Measurements from ENCODE around the gene NDUFA3.

GRCh38 chr19:54074851-54075250 lies 27.8 kb upstream of the NDUFA3 start:
- TF ChIP-seq CTCF (IDR thresholded peaks at IDR 0.05) (no peak), POLR2AphosphoS5 (IDR thresholded peaks at IDR 0.05) (no peak), POLR2A (IDR thresholded peaks at IDR 0.05) (no peak)

Measured in upper lobe of left lung (tissue), 4 donors.